ENCODE data around the gene PHKA2.

PHKA2 gene

GRCh38 chrX:18970465-18970864 lies 13.4 kb downstream of the PHKA2 start:
- no peak for DNase-seq

- no peak for DNase-seq
These were observed 17.3 kb downstream of the PHKA2 start for GRCh38 chrX:18966624-18967023.

- no peak for DNase-seq
These were observed 19.0 kb downstream of the PHKA2 start for GRCh38 chrX:18964901-18965300.

- DNase-seq = no peak
These were observed 19.9 kb downstream of the PHKA2 start for GRCh38 chrX:18964026-18964425.

- DNase-seq = no peak
These were observed 21.6 kb downstream of the PHKA2 start for GRCh38 chrX:18962329-18962728.

- no peak for DNase-seq
These were observed 22.2 kb downstream of the PHKA2 start for GRCh38 chrX:18961686-18962085.

- DNase-seq = no peak
These were observed 27.4 kb downstream of the PHKA2 start for GRCh38 chrX:18956303-18957032.

GRCh38 chrX:18955676-18956075 lies 28.2 kb downstream of the PHKA2 start:
- DNase-seq = no peak

- no peak for DNase-seq
These were observed 32.9 kb downstream of the PHKA2 start for GRCh38 chrX:18951032-18951431.

- no peak for DNase-seq
These were observed 34.0 kb downstream of the PHKA2 start for GRCh38 chrX:18949944-18950301.

GRCh38 chrX:18949291-18949943 lies 34.5 kb downstream of the PHKA2 start:
- DNase-seq = no peak

GRCh38 chrX:18946611-18947010 lies 37.3 kb downstream of the PHKA2 start:
- DNase-seq = no peak

GRCh38 chrX:18946157-18946556 lies 37.8 kb downstream of the PHKA2 start:
- no peak for DNase-seq

GRCh38 chrX:18945483-18945882 lies 38.4 kb downstream of the PHKA2 start:
- DNase-seq = no peak

GRCh38 chrX:18944482-18944881 lies 39.4 kb downstream of the PHKA2 start:
- DNase-seq = no peak

GRCh38 chrX:18941896-18942295 lies 42.0 kb downstream of the PHKA2 start:
- no peak for DNase-seq

GRCh38 chrX:18938710-18939109 lies 45.2 kb downstream of the PHKA2 start:
- no peak for DNase-seq

- DNase-seq = no peak
These were observed 46.7 kb downstream of the PHKA2 start for GRCh38 chrX:18937173-18937572.

- DNase-seq = no peak
These were observed 48.0 kb downstream of the PHKA2 start for GRCh38 chrX:18935893-18936292.

- no peak for DNase-seq
These were observed 49.2 kb downstream of the PHKA2 start for GRCh38 chrX:18934708-18935107.

GRCh38 chrX:18933617-18934016 lies 50.3 kb downstream of the PHKA2 start:
- DNase-seq = no peak

- DNase-seq = no peak
These were observed 51.9 kb downstream of the PHKA2 start for GRCh38 chrX:18931972-18932371.

- no peak for DNase-seq
These were observed 54.1 kb downstream of the PHKA2 start for GRCh38 chrX:18929775-18930174.

- DNase-seq = no peak
These were observed 56.4 kb downstream of the PHKA2 start for GRCh38 chrX:18927558-18927957.

All from CD4-positive, alpha-beta T cell treated with Interleukin-12 subunit alpha and Interleukin-12 subunit beta, for 1 hour (primary cell).